Keratinocyte (primary cell): ENCODE results near the gene SMAD6.

Experiments used
- CTCF ChIP-seq, 3 experiments: IDR thresholded peaks in 1 of 3; conservative IDR thresholded peaks in 1 of 3; optimal IDR thresholded peaks in 1 of 3; 2 replicates in 2 of 3; 3 replicates in 1 of 3; pipeline versions ENCODE3 to v1.5.1; 2011; ENCODE audit warnings: low read length in 3 of 3, mild to moderate bottlenecking in 3 of 3, moderate library complexity in 2 of 3, control low read depth in 1 of 3, inconsistent platforms in 1 of 3; ENCODE audit not compliant: insufficient read depth in 2 of 3; ENCODE audit errors: extremely low read depth in 1 of 3
- EZH2 ChIP-seq: IDR thresholded peaks from one replicate; pipeline ENCODE4 v1.6.1; 2012; ENCODE audit warnings: inconsistent platforms, mild to moderate bottlenecking, low read length, moderate library complexity

- TF ChIP-seq CTCF (optimal IDR thresholded peaks at IDR 0.05 in 1 of 3, IDR thresholded peaks at IDR 0.05 in 1 of 3, conservative IDR thresholded peaks at IDR 0.05 in 1 of 3; ENCODE audit: extremely low read depth in 1 of 3, insufficient read depth in 2 of 3, low read length in 3 of 3) (no peak), EZH2 (no peak)
Measured at GRCh38 chr15:66653398-66653797, 48.6 kb upstream of the SMAD6 start.
